GM18499 (cell line): ENCODE measurements around the gene FGFR4.

Experiments used
- ATAC-seq: cut with Tn5 transposase; IDR thresholded peaks from one replicate; pipeline ENCODE4 v1.9.1; 2021; ENCODE audit warnings: moderate number of reproducible peaks; ENCODE audit not compliant: insufficient read depth, unreplicated experiment

The FGFR4 gene

GRCh38 chr5:177083357-177083756 is 3.4 kb upstream of the FGFR4 start:
- ATAC-seq, result no peak

GRCh38 chr5:177084175-177084574 is 2.5 kb upstream of the FGFR4 start:
- no peak for ATAC-seq

- ATAC-seq, result no peak
Measured at GRCh38 chr5:177085985-177086653, 596 bp upstream of the FGFR4 start.

- no peak for ATAC-seq
Measured at GRCh38 chr5:177087398-177088005, 787 bp downstream of the FGFR4 start.

GRCh38 chr5:177089127-177089526 is 2.4 kb downstream of the FGFR4 start:
- no peak for ATAC-seq

- no peak for ATAC-seq
Measured at GRCh38 chr5:177089825-177090641, 3.3 kb downstream of the FGFR4 start.

- no peak for ATAC-seq
Measured at GRCh38 chr5:177090813-177091212, 4.1 kb downstream of the FGFR4 start.

GRCh38 chr5:177091232-177091631 is 4.5 kb downstream of the FGFR4 start:
- no peak for ATAC-seq

GRCh38 chr5:177092178-177093081 is 5.7 kb downstream of the FGFR4 start:
- ATAC-seq, result no peak

- ATAC-seq, result no peak
Measured at GRCh38 chr5:177093082-177093712, 6.5 kb downstream of the FGFR4 start.

- no peak for ATAC-seq
Measured at GRCh38 chr5:177093803-177094202, 7.1 kb downstream of the FGFR4 start.

- no peak for ATAC-seq
Measured at GRCh38 chr5:177094224-177095087, 7.7 kb downstream of the FGFR4 start.

GRCh38 chr5:177095088-177095669 is 8.5 kb downstream of the FGFR4 start:
- no peak for ATAC-seq

GRCh38 chr5:177096162-177097015 is 9.7 kb downstream of the FGFR4 start:
- no peak for ATAC-seq

GRCh38 chr5:177097016-177097985 is 10.6 kb downstream of the FGFR4 start:
- ATAC-seq, result no peak

- no peak for ATAC-seq
Measured at GRCh38 chr5:177098120-177098469, 11.4 kb downstream of the FGFR4 start.
